Parathyroid adenoma (tissue), 2 donors: ENCODE data around the gene RIMS3.
"Not testable (repeated sequence)": the region's sequence is repeated elsewhere in the genome, so short reads cannot be mapped to it uniquely, and the experiment has no call there.

Experiments used
- H2AFZ ChIP-seq: fragments of 300-600 bp; sonication (generic); one replicate; pipeline ENCODE4 v1.7.0; 2017; ENCODE audit warnings: antibody characterized with exemption, mild to moderate bottlenecking
- H3K27ac ChIP-seq: fragments of 300-600 bp; sonication (generic); one replicate; pipeline ENCODE4 v1.7.0; 2017
- H3K27me3 ChIP-seq: fragments of 300-600 bp; sonication (generic); one replicate; pipeline ENCODE4 v1.7.0; 2017; ENCODE audit warnings: low read length; ENCODE audit not compliant: control insufficient read depth, insufficient read depth
- H3K36me3 ChIP-seq: fragments of 300-600 bp; sonication (generic); one replicate; pipeline ENCODE4 v1.7.0; 2017; ENCODE audit warnings: low read length; ENCODE audit not compliant: control insufficient read depth, insufficient read depth
- H3K4me1 ChIP-seq: fragments of 300-600 bp; sonication (generic); one replicate; pipeline ENCODE4 v1.7.0; 2017; ENCODE audit warnings: control low read depth
- H3K4me2 ChIP-seq: fragments of 300-600 bp; sonication (generic); one replicate; pipeline ENCODE4 v1.7.0; 2017; ENCODE audit warnings: low read length
- H3K4me3 ChIP-seq: fragments of 300-600 bp; sonication (generic); one replicate; pipeline ENCODE4 v1.7.0; 2017; ENCODE audit warnings: low read depth, low read length
- H3K79me2 ChIP-seq: fragments of 300-600 bp; sonication (generic); one replicate; pipeline ENCODE4 v1.7.0; 2017; ENCODE audit warnings: control low read depth
- H3K9ac ChIP-seq: fragments of 300-600 bp; sonication (generic); one replicate; pipeline ENCODE4 v1.7.0; 2017; ENCODE audit warnings: mild to moderate bottlenecking
- H3K9me3 ChIP-seq: fragments of 300-600 bp; sonication (generic); one replicate; pipeline ENCODE4 v1.7.0; 2017; ENCODE audit warnings: low read length; ENCODE audit not compliant: control insufficient read depth
- CTCF ChIP-seq: fragments of 300-600 bp; sonication (generic); IDR thresholded peaks from one replicate; pipeline ENCODE4 v1.7.0; 2017; ENCODE audit warnings: antibody characterized with exemption, mild to moderate bottlenecking
- donor health status: primary hyperparathyroidism.

Gene RIMS3

GRCh38 chr1:40706626-40707025, 41.1 kb upstream of the RIMS3 start:
- Histone ChIP-seq H2AFZ (no peak overlapping the region), H3K79me2 (peaks cover 13% of the 10 kb centered on the region), H3K4me3 (no peak overlapping the region), H3K27me3 (no peaks in the 10 kb centered on the region), H3K9ac (no peak overlapping the region), H3K36me3 (no peaks in the 10 kb centered on the region), H3K4me1 (peaks cover 3% of the 10 kb centered on the region), H3K27ac (peak overlapping the region; percentile 36), H3K9me3 (no peaks in the 10 kb centered on the region), H3K4me2 (no peak overlapping the region)
- no peak for TF ChIP-seq CTCF

- H3K4me1 ChIP-seq: peaks cover 3% of the 10 kb centered on the region
- no peak overlapping the region for H3K9ac ChIP-seq
- H2AFZ ChIP-seq: no peak overlapping the region
- H3K9me3 ChIP-seq: no peaks in the 10 kb centered on the region
- H3K36me3 ChIP-seq: no peaks in the 10 kb centered on the region
- peak overlapping the region; percentile 64 for H3K27ac ChIP-seq
- peak overlapping the region; percentile 21 for H3K4me3 ChIP-seq
- peak overlapping the region; percentile 53 for H3K4me2 ChIP-seq
- peaks cover 12% of the 10 kb centered on the region for H3K79me2 ChIP-seq
- no peak for TF ChIP-seq CTCF
- H3K27me3 ChIP-seq: no peaks in the 10 kb centered on the region
Observed at GRCh38 chr1:40704817-40705733, 39.6 kb upstream of the RIMS3 start.

- no peak overlapping the region for H3K4me3 ChIP-seq
- H3K27ac ChIP-seq: peak overlapping the region; percentile 64
- no peaks in the 10 kb centered on the region for H3K36me3 ChIP-seq
- no peak for TF ChIP-seq CTCF
- no peak overlapping the region for H3K4me2 ChIP-seq
- H3K79me2 ChIP-seq: peaks cover 13% of the 10 kb centered on the region
- no peak overlapping the region for H3K9ac ChIP-seq
- no peaks in the 10 kb centered on the region for H3K9me3 ChIP-seq
- no peaks in the 10 kb centered on the region for H3K27me3 ChIP-seq
- no peak overlapping the region for H2AFZ ChIP-seq
- peaks cover 7% of the 10 kb centered on the region for H3K4me1 ChIP-seq
Observed at GRCh38 chr1:40703316-40703715, 37.8 kb upstream of the RIMS3 start.

GRCh38 chr1:40702810-40703209, 37.3 kb upstream of the RIMS3 start:
- H3K4me1 ChIP-seq, H3K27me3 ChIP-seq, H3K9ac ChIP-seq, H2AFZ ChIP-seq, H3K9me3 ChIP-seq, H3K27ac ChIP-seq, H3K4me3 ChIP-seq, H3K4me2 ChIP-seq, H3K36me3 ChIP-seq: not testable (repeated sequence)
- peaks cover 14% of the 10 kb centered on the region for H3K79me2 ChIP-seq

- Histone ChIP-seq H3K4me3 (no peak overlapping the region), H3K27me3 (no peaks in the 10 kb centered on the region), H2AFZ (no peak overlapping the region), H3K4me1 (peaks cover 15% of the 10 kb centered on the region), H3K9me3 (no peaks in the 10 kb centered on the region), H3K9ac (no peak overlapping the region), H3K4me2 (no peak overlapping the region), H3K36me3 (no peaks in the 10 kb centered on the region), H3K27ac (peak overlapping the region; percentile 4), H3K79me2 (peaks cover 14% of the 10 kb centered on the region)
- TF ChIP-seq CTCF: no peak
Observed at GRCh38 chr1:40701684-40702083, 36.2 kb upstream of the RIMS3 start.
